Spleen (tissue), 11 donors: Measurements from ENCODE around the gene CYP4F11. TPM values are rescaled to one million over a fixed set of nuclear protein-coding genes. Genes with fewer than 3 reads are reported as not detected.
A peak's percentile ranks its signal among the peaks of the same experiment; 100 is the strongest.
"Not testable (repeated sequence)": the region's sequence is repeated elsewhere in the genome, so short reads cannot be mapped to it uniquely, and the experiment has no call there.

Experiments used
- DNase-seq: peaks from one replicate; pipeline ENCODE4 v3.0.0-alpha.2; 2020
- H3K27ac ChIP-seq, 8 donors: fragments of 200-600 bp; sonication (generic) in 7 of 8; 1 replicate in 4 of 8; 2 replicates in 4 of 8; pipeline versions ENCODE4 v1.5.0 to v1.8.0; 2016 to 2021; ENCODE audit warnings: inconsistent platforms in 4 of 8, mild to moderate bottlenecking in 4 of 8, moderate library complexity in 1 of 8
- H3K27me3 ChIP-seq, 7 donors: fragments of 200-600 bp; sonication (generic) in 6 of 7; replicated peaks in 1 of 7; 1 replicate in 4 of 7; 2 replicates in 3 of 7; pipeline versions ENCODE4 v1.5.0 to v1.8.0; 2016 to 2021; ENCODE audit warnings: inconsistent platforms in 3 of 7, mild to moderate bottlenecking in 1 of 7
- H3K36me3 ChIP-seq, 6 donors: fragments of 200-600 bp; sonication (generic) in 5 of 6; 1 replicate in 4 of 6; 2 replicates in 2 of 6; pipeline versions ENCODE4 v1.5.0 to v1.8.0; 2016 to 2021; ENCODE audit warnings: inconsistent platforms in 2 of 6
- H3K4me1 ChIP-seq, 6 donors: fragments of 200-600 bp; sonication (generic) in 5 of 6; 1 replicate in 3 of 6; 2 replicates in 3 of 6; pipeline versions ENCODE4 v1.5.0 to v1.8.0; 2016 to 2021; ENCODE audit warnings: inconsistent platforms in 3 of 6
- H3K4me3 ChIP-seq, 8 donors: fragments of 200-600 bp; sonication (generic) in 7 of 8; 1 replicate in 4 of 8; 2 replicates in 4 of 8; pipeline versions ENCODE4 v1.5.0 to v1.8.0; 2016 to 2021; ENCODE audit warnings: inconsistent platforms in 4 of 8, mild to moderate bottlenecking in 4 of 8, moderate library complexity in 2 of 8
- H3K9me3 ChIP-seq, 8 donors: fragments of 200-600 bp; sonication (generic) in 7 of 8; 1 replicate in 4 of 8; 2 replicates in 4 of 8; pipeline versions ENCODE4 v1.5.0 to v1.8.0; 2016 to 2021; ENCODE audit warnings: inconsistent platforms in 4 of 8
- POLR2A ChIP-seq, 3 donors: fragments of 450-650 bp; IDR thresholded peaks; one replicate each; pipeline ENCODE4 v1.5.1; 2017; ENCODE audit warnings: antibody characterized with exemption in 3 of 3, mild to moderate bottlenecking in 1 of 3
- POLR2AphosphoS5 ChIP-seq, 3 donors: sonication (generic); formaldehyde crosslinking; IDR thresholded peaks; one replicate each; pipeline ENCODE4 v1.5.1; 2017; ENCODE audit warnings: antibody characterized with exemption in 3 of 3
- WGBS, 5 donors: extraction: QIAGEN DNeasy Blood & Tissue Kit in 3 of 5; methylation state at CpG; one replicate each; pipeline versions ENCODE4 v1.1.5 to v1.1.7; 2013 to 2018; 5-methylcytosine and 5-hydroxymethylcytosine counted together
- intact Hi-C: fragments of 100-400 bp; cut with DNase I; formaldehyde crosslinking; loops from one replicate; pipeline ENCODE4 v1.15.0; 2023; ENCODE audit warnings: low total_unique reads
- polyA plus RNA-seq, 3 donors: library from polyadenylated mRNA; stranded (reverse); fragments of 200-250 nt; gene quantifications; one replicate each; pipeline ENCODE4 v1.2.1, GENCODE V29; 2013
- total RNA-seq, 7 donors: library from RNA; depleted of rRNA in 3 of 7; stranded (reverse); fragments of >200 nt in 3 of 7; fragmentation: NEBNext Ultra II Directional in 4 of 7; extraction: Animal tissue kit (Norgen Biotek cat#: 25700) in 4 of 7; gene quantifications; one replicate each; pipeline versions ENCODE4 v1.1.0 to v1.2.1, GENCODE V29; 2016 to 2021
- TF ChIP-seq, protein P1 (sequence below), 11 experiments: fragments of 200-600 bp in 7 of 11; fragments of 450-650 bp in 4 of 11; sonication (generic) in 4 of 11; IDR thresholded peaks in 8 of 11; conservative IDR thresholded peaks in 3 of 11; 1 replicate in 7 of 11; 2 replicates in 4 of 11; pipeline versions ENCODE4 v1.4.0 to v1.8.0; 2016 to 2021; ENCODE audit warnings: antibody characterized with exemption in 11 of 11, inconsistent platforms in 4 of 11, mild to moderate bottlenecking in 1 of 11
- donor health status: healthy with polysubstance abuse.
- donor health status: DM: no; HTN: no; CAD: no; lungs with moderate emphysema.
- donor health status: DM: no; HTN: no; CAD: no.
- donor health status: Bipolar disorder and iron deficiency.
- donor health status: healthy.
- donor health status: DM: no; HTN: no; CAD: no.
- donor health status: DM: yes; HTN: yes; CAD: no.

Gene CYP4F11
- total and polyA plus RNA-seq, 10 donors: 0.07 to 4.9 (median 1.7) TPM; not detected in 2

GRCh38 chr19:15913830-15914229 lies 20.5 kb downstream of the CYP4F11 start:
- 86 to 93% (median 89%) methylated on average over 1 to 8 of the region's 8 CpGs for WGBS, 5 donors
- no peak for DNase-seq
- TF ChIP-seq POLR2AphosphoS5 (IDR thresholded peaks at IDR 0.05) (no peak), POLR2A (IDR thresholded peaks at IDR 0.05) (no peak)
- TF ChIP-seq, protein P1, sequence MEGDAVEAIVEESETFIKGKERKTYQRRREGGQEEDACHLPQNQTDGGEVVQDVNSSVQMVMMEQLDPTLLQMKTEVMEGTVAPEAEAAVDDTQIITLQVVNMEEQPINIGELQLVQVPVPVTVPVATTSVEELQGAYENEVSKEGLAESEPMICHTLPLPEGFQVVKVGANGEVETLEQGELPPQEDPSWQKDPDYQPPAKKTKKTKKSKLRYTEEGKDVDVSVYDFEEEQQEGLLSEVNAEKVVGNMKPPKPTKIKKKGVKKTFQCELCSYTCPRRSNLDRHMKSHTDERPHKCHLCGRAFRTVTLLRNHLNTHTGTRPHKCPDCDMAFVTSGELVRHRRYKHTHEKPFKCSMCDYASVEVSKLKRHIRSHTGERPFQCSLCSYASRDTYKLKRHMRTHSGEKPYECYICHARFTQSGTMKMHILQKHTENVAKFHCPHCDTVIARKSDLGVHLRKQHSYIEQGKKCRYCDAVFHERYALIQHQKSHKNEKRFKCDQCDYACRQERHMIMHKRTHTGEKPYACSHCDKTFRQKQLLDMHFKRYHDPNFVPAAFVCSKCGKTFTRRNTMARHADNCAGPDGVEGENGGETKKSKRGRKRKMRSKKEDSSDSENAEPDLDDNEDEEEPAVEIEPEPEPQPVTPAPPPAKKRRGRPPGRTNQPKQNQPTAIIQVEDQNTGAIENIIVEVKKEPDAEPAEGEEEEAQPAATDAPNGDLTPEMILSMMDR (IDR thresholded peaks at IDR 0.05 in 8 of 11, conservative IDR thresholded peaks at IDR 0.05 in 3 of 11): no peak
- peaks cover 0 to 24% (median 16%) of the 10 kb centered on the region in 8 donors for H3K9me3 ChIP-seq
- no peak overlapping the region for H3K27ac ChIP-seq
- H3K27me3 ChIP-seq: peaks cover 0 to 54% (median 24%) of the 10 kb centered on the region in 7 donors
- peaks cover 0 to 10% (median 0%) of the 10 kb centered on the region in 6 donors for H3K4me1 ChIP-seq
- intact Hi-C loops: no loop called here
- H3K4me3 ChIP-seq: no peak overlapping the region
- no peaks in the 10 kb centered on the region for H3K36me3 ChIP-seq

GRCh38 chr19:15913384-15913783 lies 20.9 kb downstream of the CYP4F11 start:
- Histone ChIP-seq H3K36me3 (no peaks in the 10 kb centered on the region), H3K4me1 (peaks cover 0 to 10% (median 0%) of the 10 kb centered on the region in 6 donors), H3K9me3 (peaks cover 0 to 24% (median 16%) of the 10 kb centered on the region in 8 donors), H3K4me3 (no peak overlapping the region), H3K27me3 (peaks cover 0 to 54% (median 24%) of the 10 kb centered on the region in 7 donors), H3K27ac (no peak overlapping the region)
- TF ChIP-seq POLR2A (IDR thresholded peaks at IDR 0.05) (no peak), POLR2AphosphoS5 (IDR thresholded peaks at IDR 0.05) (no peak)
- TF ChIP-seq, protein P1 (IDR thresholded peaks at IDR 0.05 in 8 of 11, conservative IDR thresholded peaks at IDR 0.05 in 3 of 11): no peak
- no peak for DNase-seq
- intact Hi-C loops: no loop called here
- 56 to 78% (median 68%) methylated on average over 5 to 6 of the region's 6 CpGs for WGBS, 5 donors

DNA sequence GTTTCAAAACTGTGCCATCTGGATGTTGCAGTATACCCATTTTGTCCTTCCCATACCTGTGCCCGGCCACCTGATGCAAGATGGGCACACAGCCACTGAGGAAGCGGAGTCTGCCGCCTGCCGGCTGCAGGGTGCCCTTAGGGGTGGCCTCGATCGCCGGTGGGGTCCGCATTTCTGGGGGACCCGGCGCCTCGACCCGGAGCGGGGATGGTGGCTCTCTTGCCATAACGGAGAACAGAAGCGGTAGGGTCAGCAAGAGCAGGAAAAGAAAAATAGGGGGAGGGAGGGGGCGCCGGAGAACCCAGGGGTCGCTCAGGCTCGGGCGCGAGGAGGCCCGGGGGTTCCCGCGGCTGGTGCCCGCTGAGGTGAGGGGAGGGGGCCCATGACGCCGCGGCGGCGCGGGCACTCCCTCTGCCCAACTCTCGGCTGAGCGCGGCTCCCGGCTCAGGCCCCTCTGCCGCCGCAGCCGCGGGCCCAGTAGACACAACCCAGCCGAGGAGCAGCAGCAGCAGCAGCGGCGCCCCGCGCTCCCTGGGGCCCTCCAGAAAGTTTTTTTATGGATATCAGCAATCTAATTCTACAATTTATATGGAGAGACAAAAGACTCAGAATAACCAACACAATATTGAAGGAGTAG lies 22.6 kb downstream of the CYP4F11 start:
- H3K27ac ChIP-seq: no peak overlapping the region
- H3K9me3 ChIP-seq: peaks cover 0 to 24% (median 16%) of the 10 kb centered on the region in 8 donors
- intact Hi-C loops: no loop called here
- peak overlapping the region in 1 of 8 donors; percentile 12 for H3K4me3 ChIP-seq
- 2 to 10% (median 7%) methylated on average over 42 to 44 of the region's 44 CpGs for WGBS, 5 donors
- no peaks in the 10 kb centered on the region for H3K36me3 ChIP-seq
- peak; percentile 69 for DNase-seq
- peaks cover 0 to 10% (median 0%) of the 10 kb centered on the region in 6 donors for H3K4me1 ChIP-seq
- H3K27me3 ChIP-seq: peaks cover 0 to 53% (median 24%) of the 10 kb centered on the region in 7 donors
- TF ChIP-seq, protein P1 (IDR thresholded peaks at IDR 0.05 in 8 of 11, conservative IDR thresholded peaks at IDR 0.05 in 3 of 11): no peak
- TF ChIP-seq POLR2AphosphoS5 (IDR thresholded peaks at IDR 0.05) (no peak), POLR2A (IDR thresholded peaks at IDR 0.05) (no peak)

- peaks cover 0 to 29% (median 0%) of the 10 kb centered on the region in 7 donors for H3K27me3 ChIP-seq
- TF ChIP-seq POLR2A (IDR thresholded peaks at IDR 0.05): no peak
- TF ChIP-seq, protein P1 (IDR thresholded peaks at IDR 0.05 in 8 of 11, conservative IDR thresholded peaks at IDR 0.05 in 3 of 11): no peak
- no peak overlapping the region for H3K27ac ChIP-seq
- intact Hi-C loops: no loop called here
- peaks cover 0 to 13% (median 0%) of the 10 kb centered on the region in 8 donors for H3K9me3 ChIP-seq
- H3K4me1 ChIP-seq: peaks cover 0 to 7% (median 0%) of the 10 kb centered on the region in 6 donors
- no peaks in the 10 kb centered on the region for H3K36me3 ChIP-seq
- DNase-seq: no peak
- H3K4me3 ChIP-seq: no peak overlapping the region
Measured at GRCh38 chr19:15905026-15905425, 29.3 kb downstream of the CYP4F11 start.

- Histone ChIP-seq H3K4me1 (peaks cover 0 to 14% (median 2%) of the 10 kb centered on the region in 6 donors), H3K9me3 (peaks cover 0 to 13% (median 0%) of the 10 kb centered on the region in 8 donors), H3K27me3 (peaks cover 0 to 48% (median 4%) of the 10 kb centered on the region in 7 donors)
- H3K27ac ChIP-seq, H3K4me3 ChIP-seq, intact Hi-C loops, H3K36me3 ChIP-seq, DNase-seq: not testable (repeated sequence)
- WGBS, 5 donors: 85 to 91% (median 90%) methylated on average over 16 to 29 of the region's 29 CpGs
Measured at GRCh38 chr19:15902898-15903297, 31.4 kb downstream of the CYP4F11 start.
